WTC11 (cell line): ENCODE measurements around the gene RPS25. TPM values are rescaled to one million over a fixed set of nuclear protein-coding genes. Genes with fewer than 3 reads are reported as not detected.

Experiments used
- ATAC-seq: fragments of 200-7000 bp; cut with Tn5 transposase; 2 replicates; pipeline ENCODE4 v1.10.0; 2021; ENCODE audit warnings: mild to moderate bottlenecking, moderate library complexity
- CTCF ChIA-PET: fragments of 300-600 bp; sonication (Branson Sonifier 250); formaldehyde crosslinking; loops from one replicate; lab custom pipeline; 2021; ENCODE audit warnings: antibody characterized with exemption; lab: Charles Lee
- POLR2A ChIA-PET: fragments of 350-600 bp; sonication (Branson Sonifier 250); formaldehyde crosslinking; loops from one replicate; lab custom pipeline; 2021; ENCODE audit warnings: antibody characterized with exemption; lab: Charles Lee
- DNase-seq: peaks from one replicate; pipeline ENCODE4 v3.0.0; 2021; ENCODE audit warnings: low spot score
- H3K27ac Mint-ChIP-seq: 2 replicates; pipeline ENCODE4 v1.8.0; 2021; ENCODE audit warnings: mixed read lengths
- H3K27me3 Mint-ChIP-seq: 2 replicates; pipeline ENCODE4 v1.8.0; 2021; ENCODE audit warnings: low read depth, mild to moderate bottlenecking, moderate library complexity, mixed read lengths
- H3K36me3 Mint-ChIP-seq: 2 replicates; pipeline ENCODE4 v1.8.0; 2021; ENCODE audit warnings: mixed read lengths
- H3K4me1 Mint-ChIP-seq: 2 replicates; pipeline ENCODE4 v1.8.0; 2022; ENCODE audit warnings: mixed read lengths
- H3K4me3 Mint-ChIP-seq: 2 replicates; pipeline ENCODE4 v1.8.0; 2021; ENCODE audit warnings: mild to moderate bottlenecking, moderate library complexity, mixed read lengths
- H3K9me3 Mint-ChIP-seq: 2 replicates; pipeline ENCODE4 v1.8.0; 2021; ENCODE audit warnings: mixed read lengths
- CREB1 ChIP-seq: sonication (generic); formaldehyde crosslinking; IDR thresholded peaks from 2 replicates; pipeline ENCODE4 v1.8.0; 2023; ENCODE audit warnings: mild to moderate bottlenecking, missing genetic modification reagents
- CREM ChIP-seq: sonication (generic); formaldehyde crosslinking; IDR thresholded peaks from 2 replicates; pipeline ENCODE4 v1.8.1; 2022; ENCODE audit warnings: mild to moderate bottlenecking, missing genetic modification reagents, moderate library complexity
- ESRRA ChIP-seq: sonication (generic); formaldehyde crosslinking; IDR thresholded peaks from 2 replicates; pipeline ENCODE4 v1.8.1; 2022; ENCODE audit warnings: mild to moderate bottlenecking, missing genetic modification reagents, borderline replicate concordance
- ETV6 ChIP-seq: sonication (generic); formaldehyde crosslinking; IDR thresholded peaks from 2 replicates; pipeline ENCODE4 v1.8.1; 2022; ENCODE audit warnings: mild to moderate bottlenecking, missing genetic modification reagents
- FOXK1 ChIP-seq: sonication (generic); formaldehyde crosslinking; IDR thresholded peaks from 2 replicates; pipeline ENCODE4 v1.8.0; 2022; ENCODE audit warnings: mild to moderate bottlenecking, moderate library complexity, missing genetic modification reagents
- FOXP4 ChIP-seq: sonication (generic); formaldehyde crosslinking; IDR thresholded peaks from 2 replicates; pipeline ENCODE4 v1.8.0; 2022; ENCODE audit warnings: mild to moderate bottlenecking, missing genetic modification reagents
- GABPB1 ChIP-seq: sonication (generic); formaldehyde crosslinking; IDR thresholded peaks from 2 replicates; pipeline ENCODE4 v1.8.1; 2023; ENCODE audit warnings: mild to moderate bottlenecking, missing genetic modification reagents
- IRF2 ChIP-seq: sonication (generic); formaldehyde crosslinking; IDR thresholded peaks from 2 replicates; pipeline ENCODE4 v1.8.0; 2022; ENCODE audit warnings: low read depth, missing genetic modification reagents, borderline replicate concordance
- MLX ChIP-seq: sonication (generic); formaldehyde crosslinking; IDR thresholded peaks from 2 replicates; pipeline ENCODE4 v1.8.1; 2023; ENCODE audit warnings: mild to moderate bottlenecking, missing genetic modification reagents, moderate library complexity
- MYBL2 ChIP-seq: sonication (generic); formaldehyde crosslinking; IDR thresholded peaks from 2 replicates; pipeline ENCODE4 v1.8.1; 2023; ENCODE audit warnings: mild to moderate bottlenecking, moderate library complexity, missing genetic modification reagents
- NFYB ChIP-seq: sonication (generic); formaldehyde crosslinking; conservative IDR thresholded peaks from 2 replicates; pipeline ENCODE4 v1.8.0; 2022; ENCODE audit warnings: low read depth, missing genetic modification reagents
- SMAD4 ChIP-seq: sonication (generic); formaldehyde crosslinking; IDR thresholded peaks from 2 replicates; pipeline ENCODE4 v1.8.0; 2022; ENCODE audit warnings: mild to moderate bottlenecking, missing genetic modification reagents
- SP1 ChIP-seq: sonication (generic); formaldehyde crosslinking; conservative IDR thresholded peaks from 2 replicates; pipeline ENCODE4 v1.8.1; 2022; ENCODE audit warnings: missing genetic modification reagents
- TEAD1 ChIP-seq: sonication (generic); formaldehyde crosslinking; IDR thresholded peaks from 2 replicates; pipeline ENCODE4 v1.8.0; 2022; ENCODE audit warnings: mild to moderate bottlenecking, missing genetic modification reagents
- USF1 ChIP-seq: sonication (generic); formaldehyde crosslinking; IDR thresholded peaks from 2 replicates; pipeline ENCODE4 v1.8.0; 2022; ENCODE audit warnings: mild to moderate bottlenecking, missing genetic modification reagents
- USF2 ChIP-seq: sonication (generic); formaldehyde crosslinking; IDR thresholded peaks from 2 replicates; pipeline ENCODE4 v1.8.1; 2023; ENCODE audit warnings: mild to moderate bottlenecking, missing genetic modification reagents, moderate library complexity
- ZBTB21 ChIP-seq: sonication (generic); formaldehyde crosslinking; IDR thresholded peaks from 2 replicates; pipeline ENCODE4 v1.8.1; 2023; ENCODE audit warnings: mild to moderate bottlenecking, missing genetic modification reagents, borderline replicate concordance
- total RNA-seq: library from RNA; stranded (reverse); gene quantifications from 3 replicates; pipeline ENCODE4 v1.2.3, GENCODE V29; 2021
- TF ChIP-seq, protein P1 (sequence below): sonication (generic); formaldehyde crosslinking; IDR thresholded peaks from 2 replicates; pipeline ENCODE4 v1.8.0; 2023; ENCODE audit warnings: missing genetic modification reagents, mild to moderate bottlenecking, borderline replicate concordance
- TF ChIP-seq, protein P2 (sequence below): sonication (generic); formaldehyde crosslinking; conservative IDR thresholded peaks from 2 replicates; pipeline ENCODE4 v1.8.1; 2022; ENCODE audit warnings: mild to moderate bottlenecking, missing genetic modification reagents
- TF ChIP-seq, protein P3 (sequence below): sonication (generic); formaldehyde crosslinking; IDR thresholded peaks from 2 replicates; pipeline ENCODE4 v1.8.1; 2022; ENCODE audit warnings: mild to moderate bottlenecking, moderate library complexity, missing genetic modification reagents
- TF ChIP-seq, protein P4 (sequence below): sonication (generic); formaldehyde crosslinking; IDR thresholded peaks from 2 replicates; pipeline ENCODE4 v1.8.1; 2023; ENCODE audit warnings: mild to moderate bottlenecking, missing genetic modification reagents
- TF ChIP-seq, protein P5 (sequence below): sonication (generic); formaldehyde crosslinking; IDR thresholded peaks from 2 replicates; pipeline ENCODE4 v1.8.0; 2022; ENCODE audit warnings: mild to moderate bottlenecking, missing genetic modification reagents

Gene RPS25
- total RNA-seq, 1 experiment from 2014 or later, result 1,349 TPM

DNA sequence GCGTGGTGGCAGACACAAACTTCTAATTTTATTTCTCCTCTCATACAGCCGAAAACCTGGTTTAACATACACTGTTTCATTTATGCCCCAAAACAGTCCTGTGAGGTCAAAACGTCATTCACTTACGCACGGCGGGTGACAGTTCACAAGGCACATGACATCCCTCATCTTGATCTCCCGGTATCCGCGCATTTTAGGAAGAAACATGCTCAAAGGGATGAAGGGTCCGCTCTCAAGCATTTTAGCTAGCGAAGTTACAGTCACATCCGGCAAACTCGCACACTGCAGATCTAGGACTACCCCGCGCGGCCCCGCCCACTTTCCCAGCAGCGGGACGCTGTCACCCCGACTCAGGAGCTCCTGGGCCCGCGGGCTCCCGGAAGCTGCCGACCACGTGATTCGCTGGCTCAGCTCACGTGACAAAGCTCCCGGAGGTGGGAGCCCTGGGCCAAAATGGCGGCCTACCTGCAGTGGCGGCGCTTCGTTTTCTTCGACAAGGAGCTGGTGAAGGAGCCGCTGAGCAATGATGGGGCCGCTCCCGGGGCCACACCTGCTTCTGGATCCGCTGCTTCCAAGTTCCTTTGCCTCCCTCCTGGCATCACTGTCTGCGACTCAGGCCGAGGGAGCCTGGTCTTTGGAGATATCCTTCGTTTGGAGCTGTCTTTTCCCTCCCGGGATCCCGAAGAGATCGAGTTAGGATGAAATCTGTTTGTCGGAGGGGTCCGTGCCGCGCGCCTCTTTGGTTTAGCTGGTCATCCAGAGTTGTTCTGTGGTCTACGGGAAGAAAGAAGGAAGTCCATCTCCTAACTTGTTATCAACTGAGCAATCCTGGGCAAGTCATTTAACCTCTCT is 49.5 kb upstream of the RPS25 start, which contains the start of gene VPS11:
TSS of gene VPS11 (plus strand) at position 448 of the 852 bp plus-strand sequence. CDS start at position 454, 6 bp downstream.
- H3K27me3 Mint-ChIP-seq, result no peaks in the 10 kb centered on the region
- CTCF ChIA-PET, result interaction anchor here (0.5 to 2.5 kb wide), 16 partner anchors 11 to 1732 kb away, joined by 3 to 16 read pairs (median 3); partner anchors contain the start of genes CBL, DPAGT1, HMBS and HYOU1
- H3K4me3 Mint-ChIP-seq, result peak within 1 kb of the TSS; percentile 96
- peaks cover 18% of the 10 kb centered on the region for H3K36me3 Mint-ChIP-seq
- H3K4me1 Mint-ChIP-seq, result peaks cover 10% of the 10 kb centered on the region
- TF ChIP-seq, protein P1, sequence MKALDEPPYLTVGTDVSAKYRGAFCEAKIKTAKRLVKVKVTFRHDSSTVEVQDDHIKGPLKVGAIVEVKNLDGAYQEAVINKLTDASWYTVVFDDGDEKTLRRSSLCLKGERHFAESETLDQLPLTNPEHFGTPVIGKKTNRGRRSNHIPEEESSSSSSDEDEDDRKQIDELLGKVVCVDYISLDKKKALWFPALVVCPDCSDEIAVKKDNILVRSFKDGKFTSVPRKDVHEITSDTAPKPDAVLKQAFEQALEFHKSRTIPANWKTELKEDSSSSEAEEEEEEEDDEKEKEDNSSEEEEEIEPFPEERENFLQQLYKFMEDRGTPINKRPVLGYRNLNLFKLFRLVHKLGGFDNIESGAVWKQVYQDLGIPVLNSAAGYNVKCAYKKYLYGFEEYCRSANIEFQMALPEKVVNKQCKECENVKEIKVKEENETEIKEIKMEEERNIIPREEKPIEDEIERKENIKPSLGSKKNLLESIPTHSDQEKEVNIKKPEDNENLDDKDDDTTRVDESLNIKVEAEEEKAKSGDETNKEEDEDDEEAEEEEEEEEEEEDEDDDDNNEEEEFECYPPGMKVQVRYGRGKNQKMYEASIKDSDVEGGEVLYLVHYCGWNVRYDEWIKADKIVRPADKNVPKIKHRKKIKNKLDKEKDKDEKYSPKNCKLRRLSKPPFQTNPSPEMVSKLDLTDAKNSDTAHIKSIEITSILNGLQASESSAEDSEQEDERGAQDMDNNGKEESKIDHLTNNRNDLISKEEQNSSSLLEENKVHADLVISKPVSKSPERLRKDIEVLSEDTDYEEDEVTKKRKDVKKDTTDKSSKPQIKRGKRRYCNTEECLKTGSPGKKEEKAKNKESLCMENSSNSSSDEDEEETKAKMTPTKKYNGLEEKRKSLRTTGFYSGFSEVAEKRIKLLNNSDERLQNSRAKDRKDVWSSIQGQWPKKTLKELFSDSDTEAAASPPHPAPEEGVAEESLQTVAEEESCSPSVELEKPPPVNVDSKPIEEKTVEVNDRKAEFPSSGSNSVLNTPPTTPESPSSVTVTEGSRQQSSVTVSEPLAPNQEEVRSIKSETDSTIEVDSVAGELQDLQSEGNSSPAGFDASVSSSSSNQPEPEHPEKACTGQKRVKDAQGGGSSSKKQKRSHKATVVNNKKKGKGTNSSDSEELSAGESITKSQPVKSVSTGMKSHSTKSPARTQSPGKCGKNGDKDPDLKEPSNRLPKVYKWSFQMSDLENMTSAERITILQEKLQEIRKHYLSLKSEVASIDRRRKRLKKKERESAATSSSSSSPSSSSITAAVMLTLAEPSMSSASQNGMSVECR (CRISPR knock-in tag), result peak; percentile 83; the same call in 1 of the 2 replicates
- peak; percentile 87 for TF ChIP-seq FOXK1 (CRISPR knock-in tag)
- TF ChIP-seq TEAD1 (CRISPR knock-in tag), result 0 out of 2 replicates have a peak, but pooled peaks have one; percentile 31
- peak; percentile 48; the same call in 1 of the 2 replicates for TF ChIP-seq MYBL2 (CRISPR knock-in tag)
- TF ChIP-seq, protein P2, sequence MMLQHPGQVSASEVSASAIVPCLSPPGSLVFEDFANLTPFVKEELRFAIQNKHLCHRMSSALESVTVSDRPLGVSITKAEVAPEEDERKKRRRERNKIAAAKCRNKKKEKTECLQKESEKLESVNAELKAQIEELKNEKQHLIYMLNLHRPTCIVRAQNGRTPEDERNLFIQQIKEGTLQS (CRISPR knock-in tag), result no peak
- peak; percentile 99 for TF ChIP-seq USF2 (CRISPR knock-in tag)
- peak; percentile 99 for TF ChIP-seq USF1
- peak; percentile 82 for TF ChIP-seq SP1 (CRISPR knock-in tag)
- TF ChIP-seq, protein P3, sequence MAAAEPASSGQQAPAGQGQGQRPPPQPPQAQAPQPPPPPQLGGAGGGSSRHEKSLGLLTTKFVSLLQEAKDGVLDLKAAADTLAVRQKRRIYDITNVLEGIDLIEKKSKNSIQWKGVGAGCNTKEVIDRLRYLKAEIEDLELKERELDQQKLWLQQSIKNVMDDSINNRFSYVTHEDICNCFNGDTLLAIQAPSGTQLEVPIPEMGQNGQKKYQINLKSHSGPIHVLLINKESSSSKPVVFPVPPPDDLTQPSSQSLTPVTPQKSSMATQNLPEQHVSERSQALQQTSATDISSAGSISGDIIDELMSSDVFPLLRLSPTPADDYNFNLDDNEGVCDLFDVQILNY (CRISPR knock-in tag), result peak; percentile 71; the same call in 1 of the 2 replicates
- TF ChIP-seq SMAD4 (CRISPR knock-in tag), result no peak
- peak; percentile 80 for TF ChIP-seq ETV6 (CRISPR knock-in tag)
- TF ChIP-seq, protein P4, sequence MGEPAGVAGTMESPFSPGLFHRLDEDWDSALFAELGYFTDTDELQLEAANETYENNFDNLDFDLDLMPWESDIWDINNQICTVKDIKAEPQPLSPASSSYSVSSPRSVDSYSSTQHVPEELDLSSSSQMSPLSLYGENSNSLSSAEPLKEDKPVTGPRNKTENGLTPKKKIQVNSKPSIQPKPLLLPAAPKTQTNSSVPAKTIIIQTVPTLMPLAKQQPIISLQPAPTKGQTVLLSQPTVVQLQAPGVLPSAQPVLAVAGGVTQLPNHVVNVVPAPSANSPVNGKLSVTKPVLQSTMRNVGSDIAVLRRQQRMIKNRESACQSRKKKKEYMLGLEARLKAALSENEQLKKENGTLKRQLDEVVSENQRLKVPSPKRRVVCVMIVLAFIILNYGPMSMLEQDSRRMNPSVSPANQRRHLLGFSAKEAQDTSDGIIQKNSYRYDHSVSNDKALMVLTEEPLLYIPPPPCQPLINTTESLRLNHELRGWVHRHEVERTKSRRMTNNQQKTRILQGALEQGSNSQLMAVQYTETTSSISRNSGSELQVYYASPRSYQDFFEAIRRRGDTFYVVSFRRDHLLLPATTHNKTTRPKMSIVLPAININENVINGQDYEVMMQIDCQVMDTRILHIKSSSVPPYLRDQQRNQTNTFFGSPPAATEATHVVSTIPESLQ (CRISPR knock-in tag), result no peak
- no peak for TF ChIP-seq IRF2 (CRISPR knock-in tag)
- 0 out of 2 replicates have a peak, but pooled peaks have one; percentile 20 for TF ChIP-seq MLX (CRISPR knock-in tag)
- no peak for TF ChIP-seq ZBTB21 (CRISPR knock-in tag)
- 0 out of 2 replicates have a peak, but pooled peaks have one; percentile 16 for TF ChIP-seq NFYB (CRISPR knock-in tag)
- TF ChIP-seq, protein P5, sequence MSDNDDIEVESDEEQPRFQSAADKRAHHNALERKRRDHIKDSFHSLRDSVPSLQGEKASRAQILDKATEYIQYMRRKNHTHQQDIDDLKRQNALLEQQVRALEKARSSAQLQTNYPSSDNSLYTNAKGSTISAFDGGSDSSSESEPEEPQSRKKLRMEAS, result peak; percentile 79
- TF ChIP-seq CREM (CRISPR knock-in tag), result peak; percentile 77
- TF ChIP-seq GABPB1 (CRISPR knock-in tag), result peak; percentile 65
- TF ChIP-seq ESRRA, result peak; percentile 41; the same call in 1 of the 2 replicates
- no peak for TF ChIP-seq FOXP4
- no peak for TF ChIP-seq CREB1 (CRISPR knock-in tag)
- TF ChIP-seq, all 79 proteins: peak for 15
- ATAC-seq (peak; percentile 93), DNase-seq (peak; percentile 97)
- Mint-ChIP-seq H3K9me3 (no peaks in the 10 kb centered on the region), H3K27ac (peak within 1 kb of the TSS; percentile 95)
- POLR2A ChIA-PET, result interaction anchor here (0.6 to 2.4 kb wide), 8 partner anchors 11 to 139 kb away, joined by 3 to 20 read pairs (median 4); partner anchors contain the start of genes CBL, DPAGT1, HMBS and HYOU1
